Measurements from ENCODE around the gene MYG1.
A peak's percentile ranks its signal among the peaks of the same experiment; 100 is the strongest.

The MYG1 gene

GRCh38 chr12:53299454-53300180 lies at the start of gene MYG1:
Gene MYG1 (plus strand): TSS chr12:53299695. CDS start chr12:53299738, 43 bp downstream.
- peak; percentile 90 for DNase-seq

- peak; percentile 77 for DNase-seq
Observed at GRCh38 chr12:53251477-53252348, 47.8 kb upstream of the MYG1 start.

- peak; percentile 33 for DNase-seq
Observed at GRCh38 chr12:53252349-53252916, 47.1 kb upstream of the MYG1 start.

- no peak for DNase-seq
Observed at GRCh38 chr12:53253298-53253697, 46.2 kb upstream of the MYG1 start.

- no peak for DNase-seq
Observed at GRCh38 chr12:53254816-53255545, 44.5 kb upstream of the MYG1 start.

GRCh38 chr12:53255996-53256395 lies 43.5 kb upstream of the MYG1 start:
- no peak for DNase-seq

- DNase-seq = no peak
Observed at GRCh38 chr12:53258541-53259539, 40.7 kb upstream of the MYG1 start.

- no peak for DNase-seq
Observed at GRCh38 chr12:53259891-53260290, 39.6 kb upstream of the MYG1 start.

- no peak for DNase-seq
Observed at GRCh38 chr12:53265783-53266182, 33.7 kb upstream of the MYG1 start.

- DNase-seq = peak; percentile 60
Observed at GRCh38 chr12:53267306-53267998, 32.0 kb upstream of the MYG1 start.

- DNase-seq = peak; percentile 89
Observed at GRCh38 chr12:53267999-53268629, 31.4 kb upstream of the MYG1 start, which contains the start of gene ESPL1. Gene ESPL1 (plus strand): TSS chr12:53268299. CDS start chr12:53268767, 468 bp downstream.

GRCh38 chr12:53268630-53269562 lies 30.6 kb upstream of the MYG1 start:
- no peak for DNase-seq

GRCh38 chr12:53274445-53274844 lies 25.1 kb upstream of the MYG1 start:
- no peak for DNase-seq

- no peak for DNase-seq
Observed at GRCh38 chr12:53276511-53276910, 23.0 kb upstream of the MYG1 start.

- no peak for DNase-seq
Observed at GRCh38 chr12:53277981-53278380, 21.5 kb upstream of the MYG1 start.

GRCh38 chr12:53279283-53279869 lies 20.1 kb upstream of the MYG1 start:
- no peak for DNase-seq

- DNase-seq = no peak
Observed at GRCh38 chr12:53279888-53280498, 19.5 kb upstream of the MYG1 start.

GRCh38 chr12:53286448-53286847 lies 13.0 kb upstream of the MYG1 start:
- no peak for DNase-seq
